ENCODE results near the gene EP300. TPM values are rescaled to one million over a fixed set of nuclear protein-coding genes. Genes with fewer than 3 reads are reported as not detected.

EP300 gene
- total RNA-seq, 4 donors from 2014 or later, result 28.0 to 76.5 (median 56.7) TPM

- H3K36me3 ChIP-seq, result peaks cover 28 to 100% (median 82%) of the 10 kb centered on the region in 3 donors
- TF ChIP-seq CTCF (IDR thresholded peaks at IDR 0.05) (no peak), POLR2A (IDR thresholded peaks at IDR 0.05) (no peak)
- intact Hi-C loops (cut with DNase I), result no loop called here
These were observed 55.3 kb downstream of the EP300 start for GRCh38 chr22:41147722-41148121.

GRCh38 chr22:41152902-41153301 is 60.5 kb downstream of the EP300 start:
- WGBS, 2 donors, result 87% methylated on average over 7 of the region's 7 CpGs
- peaks cover 40 to 100% (median 91%) of the 10 kb centered on the region in 3 donors for H3K36me3 ChIP-seq
- no peak overlapping the region for H3K27ac ChIP-seq
- H3K27me3 ChIP-seq, result no peaks in the 10 kb centered on the region
- intact Hi-C loops (cut with DNase I), result no loop called here
- TF ChIP-seq POLR2A (IDR thresholded peaks at IDR 0.05) (no peak), CTCF (IDR thresholded peaks at IDR 0.05) (no peak)
- no peaks in the 10 kb centered on the region for H3K4me1 ChIP-seq
- no peak overlapping the region for H3K4me3 ChIP-seq
- no peaks in the 10 kb centered on the region for H3K9me3 ChIP-seq
- DNase-seq, result no peak

More at GRCh38 chr22:41147722-41148121, 55.3 kb downstream of the EP300 start:
- no peak for DNase-seq
- Histone ChIP-seq H3K27me3 (no peaks in the 10 kb centered on the region), H3K4me1 (no peaks in the 10 kb centered on the region), H3K27ac (no peak overlapping the region), H3K9me3 (no peaks in the 10 kb centered on the region), H3K4me3 (no peak overlapping the region)
- 83 to 91% methylated on average over 5 of the region's 5 CpGs for WGBS, 2 donors

GRCh38 chr22:41157083-41157482 is 64.7 kb downstream of the EP300 start:
- H3K36me3 ChIP-seq, result peaks cover 15 to 100% (median 78%) of the 10 kb centered on the region in 3 donors
- TF ChIP-seq CTCF (IDR thresholded peaks at IDR 0.05), result no peak
- TF ChIP-seq POLR2A (IDR thresholded peaks at IDR 0.05), result no peak
- H3K9me3 ChIP-seq, result no peaks in the 10 kb centered on the region
- DNase-seq, result no peak
- H3K27ac ChIP-seq, result no peak overlapping the region
- intact Hi-C loops (cut with DNase I), result no loop called here
- 59 to 73% methylated on average over 4 of the region's 4 CpGs for WGBS, 2 donors
- H3K4me1 ChIP-seq, result no peaks in the 10 kb centered on the region
- H3K4me3 ChIP-seq, result no peak overlapping the region
- H3K27me3 ChIP-seq, result no peaks in the 10 kb centered on the region

- no peak overlapping the region for H3K27ac ChIP-seq
- WGBS, 2 donors, result 86 to 87% methylated on average over 8 of the region's 8 CpGs
- peaks cover 30 to 100% (median 66%) of the 10 kb centered on the region in 3 donors for H3K36me3 ChIP-seq
- intact Hi-C loops (cut with DNase I), result no loop called here
- H3K9me3 ChIP-seq, result no peaks in the 10 kb centered on the region
- no peak overlapping the region for H3K4me3 ChIP-seq
- no peaks in the 10 kb centered on the region for H3K4me1 ChIP-seq
- TF ChIP-seq CTCF (IDR thresholded peaks at IDR 0.05) (no peak), POLR2A (IDR thresholded peaks at IDR 0.05) (no peak)
- no peak for DNase-seq
- H3K27me3 ChIP-seq, result no peaks in the 10 kb centered on the region
These were observed 76.8 kb downstream of the EP300 start for GRCh38 chr22:41169157-41169556.

GRCh38 chr22:41171996-41172395 is 79.6 kb downstream of the EP300 start:
- DNase-seq, result no peak
- Histone ChIP-seq H3K27me3 (no peaks in the 10 kb centered on the region), H3K9me3 (no peaks in the 10 kb centered on the region), H3K27ac (no peak overlapping the region), H3K4me3 (no peak overlapping the region), H3K36me3 (peaks cover 41 to 100% (median 58%) of the 10 kb centered on the region in 3 donors), H3K4me1 (no peaks in the 10 kb centered on the region)
- TF ChIP-seq POLR2A (IDR thresholded peaks at IDR 0.05), result no peak
- no peak for TF ChIP-seq CTCF (IDR thresholded peaks at IDR 0.05)
- WGBS, 2 donors, result 43 to 60% methylated on average over 3 of the region's 3 CpGs
- intact Hi-C loops (cut with DNase I), result no loop called here
